HepG2 (cell line): ENCODE measurements around the gene TRPV5. TPM values are rescaled to one million over a fixed set of nuclear protein-coding genes. Genes with fewer than 3 reads are reported as not detected.

Source experiments
- ATAC-seq: fragments of 200-7000 bp; cut with Tn5 transposase; 3 replicates; pipeline ENCODE4 v1.9.1; 2020; ENCODE audit warnings: mild to moderate bottlenecking, moderate library complexity
- BruUV-seq: library from RNA; stranded (reverse); fragments of 400-500 nt; replicated peaks from 2 replicates; lab custom pipeline; 2021; lab: Mats Ljungman, UMichigan
- CTCF ChIA-PET: fragments of 300-600 bp; formaldehyde crosslinking; extraction: SDS; loops from one replicate; lab custom pipeline; 2021; ENCODE audit warnings: low total read pairs, inconsistent platforms, low intra/inter-chr PET ratio; lab: Yijun Ruan, JAX
- POLR2A ChIA-PET: fragments of 350-600 bp; sonication (Branson Sonifier 250); formaldehyde crosslinking; loops from one replicate; lab custom pipeline; 2020; ENCODE audit warnings: antibody characterized with exemption, inconsistent platforms; lab: Yijun Ruan, JAX
- DNase-seq: peaks from one replicate; pipeline ENCODE4 v3.0.0-alpha.2; 2015; ENCODE audit warnings: low spot score
- FAIRE-seq: peaks from 3 replicates; lab custom pipeline; 2011; peaks lifted over from hg19 to GRCh38; lab: Jason Lieb, UNC
- H2AFZ ChIP-seq: one replicate; pipeline ENCODE4 v1.6.1; 2011; ENCODE audit warnings: low read length, inconsistent platforms
- H3K27ac ChIP-seq: fragments of 300-600 bp; 3 replicates; pipeline ENCODE4 v1.8.0; 2011; ENCODE audit warnings: mixed run types, mild to moderate bottlenecking, mixed read lengths, low read length, inconsistent platforms; ENCODE audit not compliant: insufficient read depth; ENCODE audit errors: extremely low read length
- H3K27me3 ChIP-seq, 2 experiments: fragments of 200-600 bp in 1 of 2; 2 replicates in 1 of 2; 3 replicates in 1 of 2; pipeline versions ENCODE4 v1.6.0 to v1.8.0; 2011; ENCODE audit warnings: low read length in 2 of 2, mild to moderate bottlenecking in 2 of 2, moderate library complexity in 2 of 2, inconsistent platforms in 1 of 2; ENCODE audit not compliant: insufficient read depth in 2 of 2, control insufficient read depth in 1 of 2
- H3K36me3 ChIP-seq, 2 experiments: fragments of 200-600 bp in 1 of 2; replicated peaks in 1 of 2; 2 replicates in 1 of 2; 3 replicates in 1 of 2; pipeline versions ENCODE4 v1.5.1 to v1.8.0; 2011; ENCODE audit warnings: low read length in 2 of 2, inconsistent platforms in 1 of 2; ENCODE audit not compliant: insufficient read depth in 2 of 2, control insufficient read depth in 1 of 2
- H3K4me1 ChIP-seq: 2 replicates; pipeline ENCODE4 v1.5.1; 2012; ENCODE audit warnings: low read length, inconsistent platforms; ENCODE audit not compliant: insufficient read depth
- H3K4me2 ChIP-seq: 2 replicates; pipeline ENCODE4 v1.6.0; 2011; ENCODE audit warnings: low read depth, low read length, inconsistent platforms
- H3K4me3 ChIP-seq, 3 experiments: fragments of 200-600 bp in 1 of 3; sonication (generic), shearing (Covaris generic) in 1 of 3; replicated peaks in 1 of 3; 2 replicates each; pipeline ENCODE4 v1.5.1; 2011 to 2016; ENCODE audit warnings: low read length in 3 of 3, inconsistent platforms in 2 of 3, low read depth in 2 of 3, mild to moderate bottlenecking in 2 of 3, control low read depth in 1 of 3, mixed read lengths in 1 of 3; ENCODE audit not compliant: insufficient read depth in 1 of 3
- H3K79me2 ChIP-seq: one replicate; pipeline ENCODE4 v1.6.1; 2011; ENCODE audit warnings: low read length, inconsistent platforms; ENCODE audit not compliant: insufficient read depth
- H3K9ac ChIP-seq: 2 replicates; pipeline ENCODE4 v1.6.0; 2011; ENCODE audit warnings: mild to moderate bottlenecking, low read depth, low read length, inconsistent platforms; ENCODE audit not compliant: insufficient read depth
- H3K9me3 ChIP-seq: 2 replicates; pipeline ENCODE4 v1.5.1; 2012; ENCODE audit warnings: mild to moderate bottlenecking, low read length
- H4K20me1 ChIP-seq: 2 replicates; pipeline ENCODE4 v1.6.0; 2011; ENCODE audit warnings: inconsistent platforms, mild to moderate bottlenecking, low read length, moderate library complexity; ENCODE audit not compliant: insufficient read depth
- ARID5B ChIP-seq: IDR thresholded peaks from 2 replicates; pipeline ENCODE4 v1.4.0; 2020; ENCODE audit warnings: mild to moderate bottlenecking, missing genetic modification reagents
- KDM3A ChIP-seq: IDR thresholded peaks from 2 replicates; pipeline ENCODE4 v1.6.1; 2018; ENCODE audit warnings: low read depth, missing compliant biosample characterization
- MAZ ChIP-seq, 2 experiments: sonication (generic) in 1 of 2; formaldehyde crosslinking in 1 of 2; IDR thresholded peaks; 2 replicates each; pipeline versions ENCODE4 v1.5.0 to v1.6.1; 2012 to 2020; ENCODE audit warnings: low read depth in 2 of 2, mild to moderate bottlenecking in 2 of 2, borderline replicate concordance in 1 of 2, improper control_type of control experiment in 1 of 2, low read length in 1 of 2, missing genetic modification reagents in 1 of 2, moderate library complexity in 1 of 2
- NFATC3 ChIP-seq: sonication (generic); formaldehyde crosslinking; IDR thresholded peaks from 2 replicates; pipeline ENCODE4 v1.5.1; 2020; ENCODE audit warnings: mild to moderate bottlenecking, missing genetic modification reagents
- NFYB ChIP-seq: sonication (generic); formaldehyde crosslinking; IDR thresholded peaks from 2 replicates; pipeline ENCODE4 v1.4.0; 2020; ENCODE audit warnings: missing genetic modification reagents
- SIN3B ChIP-seq: fragments of 150-350 bp; IDR thresholded peaks from 2 replicates; pipeline ENCODE4 v1.6.1; 2014; ENCODE audit warnings: low read length
- ZKSCAN1 ChIP-seq: fragments of 150-350 bp; IDR thresholded peaks from 2 replicates; pipeline ENCODE4 v1.6.1; 2014; ENCODE audit warnings: low read length
- ZNF230 ChIP-seq: sonication (generic); formaldehyde crosslinking; IDR thresholded peaks from 2 replicates; pipeline ENCODE4 v1.4.0; 2020; ENCODE audit warnings: mild to moderate bottlenecking, missing genetic modification reagents
- ZNF275 ChIP-seq: sonication (generic); formaldehyde crosslinking; IDR thresholded peaks from 2 replicates; pipeline ENCODE4 v1.8.0; 2022; ENCODE audit warnings: missing genetic modification reagents, mild to moderate bottlenecking, inconsistent platforms, borderline replicate concordance
- ZNF276 ChIP-seq: sonication (generic); formaldehyde crosslinking; IDR thresholded peaks from 2 replicates; pipeline ENCODE4 v1.4.0; 2020; ENCODE audit warnings: mild to moderate bottlenecking, low read depth, missing genetic modification reagents
- ZNF326 ChIP-seq: sonication (generic); formaldehyde crosslinking; IDR thresholded peaks from 2 replicates; pipeline ENCODE4 v1.4.0; 2020; ENCODE audit warnings: missing genetic modification reagents, borderline replicate concordance
- ZNF446 ChIP-seq: sonication (generic); formaldehyde crosslinking; IDR thresholded peaks from 2 replicates; pipeline ENCODE4 v1.5.0; 2020; ENCODE audit warnings: mild to moderate bottlenecking, missing genetic modification reagents
- WGBS: methylation state at CpG from one replicate; pipeline ENCODE4 v1.1.6; 2017; ENCODE audit warnings: low lambda C conversion rate; 5-methylcytosine and 5-hydroxymethylcytosine counted together
- in situ Hi-C: cut with HindIII; loops from 2 replicates; pipeline ENCODE4 v1.10.0; 2017; ENCODE audit warnings: low pct_unique_long_range_greater_than_20kb; ENCODE audit not compliant: extremely low pct_ligation_motif_present
- intact Hi-C: fragments of 100-400 bp; cut with micrococcal nuclease; formaldehyde crosslinking; loops from one replicate; pipeline ENCODE4 v1.10.0; 2022; ENCODE audit not compliant: unreplicated experiment
- polyA plus RNA-seq, 8 experiments: library from polyadenylated mRNA; depleted of rRNA in 3 of 8; stranded (reverse) in 7 of 8; unstranded in 1 of 8; fragments of >200 nt; fragmentation: Illumina TruSeq in 4 of 8; extraction: Trizol in 4 of 8; gene quantifications; 2 replicates each; pipeline versions ENCODE4 v1.2.1 to v1.2.3, GENCODE V29; 2011 to 2016; ENCODE audit warnings: low read depth in 4 of 8, missing spikeins in 1 of 8, mixed read lengths in 1 of 8; ENCODE audit not compliant: insufficient read depth in 1 of 8
- total RNA-seq, 5 experiments: library from RNA; depleted of rRNA; stranded (reverse); fragments of >200 nt; fragmentation: Illumina TruSeq; extraction: Trizol; gene quantifications; 2 replicates each; pipeline ENCODE4 v1.2.3, GENCODE V29; 2016; ENCODE audit warnings: low read depth in 1 of 5

Gene TRPV5
- total and polyA plus RNA-seq, 2 of the 13 experiments (the other 11 are each of a cell fraction or from before 2014, with no cell fraction given): not detected

- in situ Hi-C loops (no loop called here), intact Hi-C loops (no loop called here)
- no TSS peak for BruUV-seq
- Histone ChIP-seq H3K27me3 (0 out of 5 replicates have a peak, but pooled peaks cover 0 to 1% of the 10 kb centered on the region in 2 experiments), H3K36me3 (no peaks in the 10 kb centered on the region), H3K4me2 (no peak overlapping the region), H3K4me1 (no peaks in the 10 kb centered on the region), H3K79me2 (no peaks in the 10 kb centered on the region), H3K27ac (no peak overlapping the region), H3K9me3 (peaks cover 7% of the 10 kb centered on the region), H3K4me3 (no peak overlapping the region), H3K9ac (no peak overlapping the region), H2AFZ (no peak overlapping the region), H4K20me1 (no peaks in the 10 kb centered on the region)
- no peak for FAIRE-seq
- DNase-seq: no peak
- ChIA-PET CTCF (no interaction called here), POLR2A (no interaction called here)
- 21% methylated on average over 2 of the region's 2 CpGs for WGBS
- ATAC-seq: no peak
- TF ChIP-seq ZKSCAN1 (no peak), ZNF275 (CRISPR knock-in tag) (no peak), MAZ (IDR thresholded peaks at IDR 0.05; ENCODE audit: borderline replicate concordance, low read depth, low read length) (no peak), MAZ (CRISPR knock-in tag; IDR thresholded peaks at IDR 0.05; ENCODE audit: low read depth) (no peak), ZNF230 (CRISPR knock-in tag) (no peak), NFATC3 (CRISPR knock-in tag) (no peak), SIN3B (no peak), ZNF326 (no peak), ARID5B (CRISPR knock-in tag) (no peak), NFYB (CRISPR knock-in tag) (no peak), ZNF276 (CRISPR knock-in tag) (no peak), KDM3A (CRISPR knock-in tag) (no peak), ZNF446 (no peak)
Observed at GRCh38 chr7:142905759-142906158, 27.8 kb downstream of the TRPV5 start.
